ENCODE data around the gene NFASC. TPM values are rescaled to one million over a fixed set of nuclear protein-coding genes. Genes with fewer than 3 reads are reported as not detected.

The NFASC gene
- total and polyA plus RNA-seq, 9 of the 15 experiments (the other 6 are each of a cell fraction or from before 2014, with no cell fraction given), result 0.03 to 0.16 (median 0.06) TPM; not detected in 6

DNA sequence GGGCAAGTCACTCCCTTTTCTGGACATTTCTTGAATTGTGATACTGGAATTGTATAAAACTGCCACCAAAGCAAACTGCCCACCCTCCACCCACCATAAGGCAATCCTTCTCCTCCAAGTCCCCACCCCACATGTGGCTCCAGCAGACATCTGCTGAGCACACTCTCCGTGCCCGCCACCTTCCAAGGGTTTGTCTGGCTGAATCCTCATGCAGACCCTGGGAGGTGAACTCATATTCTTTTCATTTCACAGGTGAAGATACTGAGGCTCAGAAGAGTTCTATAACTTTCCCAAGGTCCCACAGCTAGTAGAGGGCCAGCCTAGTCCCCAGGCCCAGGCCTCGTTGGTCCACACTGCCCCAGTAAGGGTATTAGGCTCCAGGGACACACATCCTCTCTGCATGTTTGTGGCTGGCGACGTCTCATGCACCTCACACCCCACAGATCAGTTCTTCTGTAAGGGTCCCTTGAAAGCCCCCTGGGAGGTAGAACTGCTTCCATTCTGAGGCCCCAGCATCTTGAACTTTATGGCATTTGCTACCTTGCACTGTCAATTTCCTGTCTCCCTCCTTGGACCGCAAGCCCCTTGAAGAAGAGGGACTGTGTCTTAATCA lies 186.4 kb downstream of the NFASC start:
- POLR2A ChIA-PET, result no interaction called here
- Histone ChIP-seq H3K9me3 (replicated peaks; ENCODE audit: control insufficient read depth, insufficient read depth, low read depth, low read length) (no peaks in the 10 kb centered on the region), H4K20me1 (replicated peaks; ENCODE audit: control insufficient read depth, insufficient read depth, low read length) (peaks cover 29% of the 10 kb centered on the region), H3K36me3 (ENCODE audit: control insufficient read depth, insufficient read depth, low read length) (no peaks in the 10 kb centered on the region), H3K27ac (ENCODE audit: extremely low read depth, low read depth, low read length) (no peak overlapping the region), H3K4me2 (ENCODE audit: insufficient read depth, low read length) (no peak overlapping the region), H3K9ac (ENCODE audit: insufficient read depth in 1 of 2, low read depth in 2 of 2, low read length in 2 of 2) (no peak overlapping the region), H3K27me3 (ENCODE audit: control insufficient read depth in 2 of 2, insufficient read depth in 2 of 2, low read length in 2 of 2) (peaks cover 50 to 84% of the 10 kb centered on the region in 2 experiments), H3K4me1 (replicated peaks in 1 of 2; ENCODE audit: control insufficient read depth in 2 of 2, insufficient read depth in 2 of 2, low read length in 2 of 2) (peaks cover 0 to 10% of the 10 kb centered on the region in 2 experiments; a peak in 2 of 5 replicates), H3K4me3 (no peak overlapping the region), H3K79me2 (ENCODE audit: control insufficient read depth, insufficient read depth, low read length) (no peaks in the 10 kb centered on the region), H2AFZ (ENCODE audit: low read depth, low read length) (no peak overlapping the region), H3K9me1 (ENCODE audit: control insufficient read depth, insufficient read depth, low read length) (no peaks in the 10 kb centered on the region)
- FAIRE-seq (no peak), DNase-seq (ENCODE audit: extremely low read depth in 1 of 4, low spot score in 3 of 4) (no peak), ATAC-seq (no peak)
- TF ChIP-seq NELFE (IDR thresholded peaks at IDR 0.05; ENCODE audit: insufficient read depth, insufficient read length) (no peak), NFE2 (IDR thresholded peaks at IDR 0.05; ENCODE audit: low read depth) (no peak), BRD9 (IDR thresholded peaks at IDR 0.05; ENCODE audit: low read depth, partially characterized antibody) (no peak), KAT8 (IDR thresholded peaks at IDR 0.05; ENCODE audit: low read depth) (no peak)
- TF ChIP-seq, protein P1, sequence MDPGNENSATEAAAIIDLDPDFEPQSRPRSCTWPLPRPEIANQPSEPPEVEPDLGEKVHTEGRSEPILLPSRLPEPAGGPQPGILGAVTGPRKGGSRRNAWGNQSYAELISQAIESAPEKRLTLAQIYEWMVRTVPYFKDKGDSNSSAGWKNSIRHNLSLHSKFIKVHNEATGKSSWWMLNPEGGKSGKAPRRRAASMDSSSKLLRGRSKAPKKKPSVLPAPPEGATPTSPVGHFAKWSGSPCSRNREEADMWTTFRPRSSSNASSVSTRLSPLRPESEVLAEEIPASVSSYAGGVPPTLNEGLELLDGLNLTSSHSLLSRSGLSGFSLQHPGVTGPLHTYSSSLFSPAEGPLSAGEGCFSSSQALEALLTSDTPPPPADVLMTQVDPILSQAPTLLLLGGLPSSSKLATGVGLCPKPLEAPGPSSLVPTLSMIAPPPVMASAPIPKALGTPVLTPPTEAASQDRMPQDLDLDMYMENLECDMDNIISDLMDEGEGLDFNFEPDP (CRISPR knock-in tag; IDR thresholded peaks at IDR 0.05), result no peak
- TF ChIP-seq, protein P2, sequence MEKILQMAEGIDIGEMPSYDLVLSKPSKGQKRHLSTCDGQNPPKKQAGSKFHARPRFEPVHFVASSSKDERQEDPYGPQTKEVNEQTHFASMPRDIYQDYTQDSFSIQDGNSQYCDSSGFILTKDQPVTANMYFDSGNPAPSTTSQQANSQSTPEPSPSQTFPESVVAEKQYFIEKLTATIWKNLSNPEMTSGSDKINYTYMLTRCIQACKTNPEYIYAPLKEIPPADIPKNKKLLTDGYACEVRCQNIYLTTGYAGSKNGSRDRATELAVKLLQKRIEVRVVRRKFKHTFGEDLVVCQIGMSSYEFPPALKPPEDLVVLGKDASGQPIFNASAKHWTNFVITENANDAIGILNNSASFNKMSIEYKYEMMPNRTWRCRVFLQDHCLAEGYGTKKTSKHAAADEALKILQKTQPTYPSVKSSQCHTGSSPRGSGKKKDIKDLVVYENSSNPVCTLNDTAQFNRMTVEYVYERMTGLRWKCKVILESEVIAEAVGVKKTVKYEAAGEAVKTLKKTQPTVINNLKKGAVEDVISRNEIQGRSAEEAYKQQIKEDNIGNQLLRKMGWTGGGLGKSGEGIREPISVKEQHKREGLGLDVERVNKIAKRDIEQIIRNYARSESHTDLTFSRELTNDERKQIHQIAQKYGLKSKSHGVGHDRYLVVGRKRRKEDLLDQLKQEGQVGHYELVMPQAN (IDR thresholded peaks at IDR 0.05; ENCODE audit: borderline replicate concordance), result no peak
- CTCF ChIA-PET (ENCODE audit: low intra/inter-chr PET ratio), result no interaction called here
- in situ Hi-C loops (cut with MboI), result no loop called here
- no TSS peak for BruUV-seq (replicated peaks)
- intact Hi-C loops (cut with micrococcal nuclease), result no loop called here
- WGBS (ENCODE audit: insufficient coverage, low coverage, missing lambda C conversion rate), result 2% methylated on average over 6 of the region's 6 CpGs

Measured in K562 (cell line).